ENCODE results near the gene USP4.

USP4 gene

GRCh38 chr3:49313896-49314688, 25.8 kb downstream of the USP4 start:
- no peak for DNase-seq (ENCODE audit: low spot score)
- no peak for TF ChIP-seq CTCF (IDR thresholded peaks at IDR 0.05; ENCODE audit: borderline replicate concordance, control extremely low read depth, extremely low read depth, insufficient read depth, missing control alignments)
- in situ Hi-C loops (cut with MboI; ENCODE audit: low sequenced_read_pairs, unreplicated experiment) = no loop called here

- in situ Hi-C loops (cut with MboI; ENCODE audit: low sequenced_read_pairs, unreplicated experiment) = no loop called here
- DNase-seq (ENCODE audit: low spot score) = peak; percentile 36
- TF ChIP-seq CTCF (IDR thresholded peaks at IDR 0.05; ENCODE audit: borderline replicate concordance, control extremely low read depth, extremely low read depth, insufficient read depth, missing control alignments) = no peak
Observed at GRCh38 chr3:49311283-49311682, 28.6 kb downstream of the USP4 start.

GRCh38 chr3:49310677-49311076, 29.2 kb downstream of the USP4 start:
- in situ Hi-C loops (cut with MboI; ENCODE audit: low sequenced_read_pairs, unreplicated experiment) = no loop called here
- no peak for DNase-seq (ENCODE audit: low spot score)
- no peak for TF ChIP-seq CTCF (IDR thresholded peaks at IDR 0.05; ENCODE audit: borderline replicate concordance, control extremely low read depth, extremely low read depth, insufficient read depth, missing control alignments)

- in situ Hi-C loops (cut with MboI; ENCODE audit: low sequenced_read_pairs, unreplicated experiment) = no loop called here
- no peak for TF ChIP-seq CTCF (IDR thresholded peaks at IDR 0.05; ENCODE audit: borderline replicate concordance, control extremely low read depth, extremely low read depth, insufficient read depth, missing control alignments)
- no peak for DNase-seq (ENCODE audit: low spot score)
Observed at GRCh38 chr3:49305608-49306007, 34.2 kb downstream of the USP4 start.

- in situ Hi-C loops (cut with MboI; ENCODE audit: low sequenced_read_pairs, unreplicated experiment) = no loop called here
- no peak for TF ChIP-seq CTCF (IDR thresholded peaks at IDR 0.05; ENCODE audit: borderline replicate concordance, control extremely low read depth, extremely low read depth, insufficient read depth, missing control alignments)
- no peak for DNase-seq (ENCODE audit: low spot score)
Observed at GRCh38 chr3:49302613-49303012, 37.2 kb downstream of the USP4 start.

- in situ Hi-C loops (cut with MboI; ENCODE audit: low sequenced_read_pairs, unreplicated experiment) = no loop called here
- DNase-seq (ENCODE audit: low spot score) = no peak
- TF ChIP-seq CTCF (IDR thresholded peaks at IDR 0.05; ENCODE audit: borderline replicate concordance, control extremely low read depth, extremely low read depth, insufficient read depth, missing control alignments) = no peak
Observed at GRCh38 chr3:49300595-49300994, 39.3 kb downstream of the USP4 start.
